Heart right ventricle (tissue), 16 donors: ENCODE results near the gene ATP13A4. TPM values are rescaled to one million over a fixed set of nuclear protein-coding genes. Genes with fewer than 3 reads are reported as not detected.
A peak's percentile ranks its signal among the peaks of the same experiment; 100 is the strongest.

Experiments
- ATAC-seq, 8 donors: fragments of 200-7000 bp; cut with Tn5 transposase; one replicate each; pipeline ENCODE4 v1.9.1; 2020; ENCODE audit warnings: mild to moderate bottlenecking in 8 of 8, moderate library complexity in 8 of 8, moderate number of reproducible peaks in 1 of 8
- DNase-seq, 2 donors: peaks; one replicate each; pipeline ENCODE4 v3.0.0-alpha.2; 2020
- H3K27ac ChIP-seq, 10 donors: fragments of 200-600 bp; sonication (generic) in 2 of 10; one replicate each; pipeline versions ENCODE4 v1.5.0 to v1.8.0; 2020 to 2022; ENCODE audit warnings: mild to moderate bottlenecking in 3 of 10
- H3K27me3 ChIP-seq, 7 donors: fragments of 200-600 bp; one replicate each; pipeline ENCODE4 v1.8.0; 2021 to 2022; ENCODE audit warnings: mild to moderate bottlenecking in 2 of 7
- H3K36me3 ChIP-seq, 9 donors: fragments of 200-600 bp; sonication (generic) in 1 of 9; one replicate each; pipeline versions ENCODE4 v1.5.0 to v1.8.0; 2020 to 2022; ENCODE audit warnings: mild to moderate bottlenecking in 2 of 9
- H3K4me1 ChIP-seq, 9 donors: fragments of 200-600 bp; sonication (generic) in 1 of 9; one replicate each; pipeline versions ENCODE4 v1.5.0 to v1.8.0; 2020 to 2022; ENCODE audit warnings: mild to moderate bottlenecking in 4 of 9
- H3K4me3 ChIP-seq, 10 donors: fragments of 200-600 bp; sonication (generic) in 2 of 10; one replicate each; pipeline versions ENCODE4 v1.5.0 to v1.8.0; 2020 to 2022; ENCODE audit warnings: mild to moderate bottlenecking in 7 of 10, moderate library complexity in 2 of 10
- H3K9me3 ChIP-seq, 11 donors: fragments of 200-600 bp in 10 of 11; sonication (generic) in 2 of 11; one replicate each; pipeline versions ENCODE4 v1.5.0 to v1.8.0; 2013 to 2022; ENCODE audit warnings: mild to moderate bottlenecking in 2 of 11, control low read depth in 1 of 11, moderate library complexity in 1 of 11
- WGBS, 2 donors: extraction: QIAGEN DNeasy Blood & Tissue Kit; methylation state at CpG; one replicate each; pipeline ENCODE4 v1.1.7; 2013; ENCODE audit warnings: inconsistent platforms in 1 of 2; 5-methylcytosine and 5-hydroxymethylcytosine counted together
- intact Hi-C, 10 donors: fragments of 100-400 bp; cut with DNase I; formaldehyde crosslinking; loops; one replicate each; pipeline versions ENCODE4 v1.11.1 to v1.14.2; 2022
- polyA plus RNA-seq, 2 donors: library from polyadenylated mRNA; stranded (reverse); fragments of 200-250 nt; gene quantifications; one replicate each; pipeline ENCODE4 v1.2.3, GENCODE V29; 2013
- total RNA-seq, 10 donors: library from RNA; stranded (reverse); fragmentation: NEBNext Ultra II Directional in 3 of 10; extraction: Animal tissue kit (Norgen Biotek cat#: 25700) in 3 of 10; gene quantifications; one replicate each; pipeline versions ENCODE4 v1.2.1 to v1.2.4, GENCODE V29; 2021 to 2023
- TF ChIP-seq, protein P1 (sequence below), 9 donors: fragments of 200-600 bp; sonication (generic) in 2 of 9; IDR thresholded peaks; one replicate each; pipeline versions ENCODE4 v1.5.0 to v1.8.0; 2021 to 2022; ENCODE audit warnings: antibody characterized with exemption in 9 of 9, mild to moderate bottlenecking in 5 of 9, moderate library complexity in 1 of 9
- donor health status: Arrhythmogenic right ventricular cardiomyopathy.
- donor health status: ischemic (EF 13 %, LVEDD 7.1; RV severe dilation, severe dysfunction).
- donor health status: healthy with polysubstance abuse.
- donor health status: DM: no; HTN: yes; CAD: no.
- donor health status: DM: no; HTN: no; CAD: no.
- donor health status: ischemic (EF 25% LVEDD 6.9; RV normal size, moderate dysfunction).
- donor health status: ischemic (EF 25% LVEDD 5.7; RV mildly dilated, moderate dysfunction).
- donor health status: healthy.
- donor health status: DM: yes; HTN: yes; CAD: no.
- donor health status: Ischemic cardiomyopathy.
- donor health status: ischemic (EF 35%, LVEDD 5.7; RV mildly dilated, moderate dysfunction).
- donor health status: nonischemic (EF 11% LVEDD 7.7; RV severe dilation, severe dysfunction).
- donor health status: DM: yes; HTN: yes; CAD: no.
- donor health status: PGD.
- donor health status: ischemic (EF 29% LVEDD 5.4; RV normal size, mild dysfunction).
- donor health status: nonischemic (EF 23%, LVEDD 6.1; RV moderate dilation, normal function).

ATP13A4 gene
- total and polyA plus RNA-seq, 12 donors, result 0.01 to 0.52 (median 0.19) TPM; not detected in 2

- Histone ChIP-seq H3K27me3 (peaks cover 0 to 3% (median 0%) of the 10 kb centered on the region in 7 donors), H3K4me3 (no peak overlapping the region), H3K9me3 (no peaks in the 10 kb centered on the region), H3K36me3 (no peaks in the 10 kb centered on the region), H3K27ac (no peak overlapping the region), H3K4me1 (no peaks in the 10 kb centered on the region)
- TF ChIP-seq, protein P1, sequence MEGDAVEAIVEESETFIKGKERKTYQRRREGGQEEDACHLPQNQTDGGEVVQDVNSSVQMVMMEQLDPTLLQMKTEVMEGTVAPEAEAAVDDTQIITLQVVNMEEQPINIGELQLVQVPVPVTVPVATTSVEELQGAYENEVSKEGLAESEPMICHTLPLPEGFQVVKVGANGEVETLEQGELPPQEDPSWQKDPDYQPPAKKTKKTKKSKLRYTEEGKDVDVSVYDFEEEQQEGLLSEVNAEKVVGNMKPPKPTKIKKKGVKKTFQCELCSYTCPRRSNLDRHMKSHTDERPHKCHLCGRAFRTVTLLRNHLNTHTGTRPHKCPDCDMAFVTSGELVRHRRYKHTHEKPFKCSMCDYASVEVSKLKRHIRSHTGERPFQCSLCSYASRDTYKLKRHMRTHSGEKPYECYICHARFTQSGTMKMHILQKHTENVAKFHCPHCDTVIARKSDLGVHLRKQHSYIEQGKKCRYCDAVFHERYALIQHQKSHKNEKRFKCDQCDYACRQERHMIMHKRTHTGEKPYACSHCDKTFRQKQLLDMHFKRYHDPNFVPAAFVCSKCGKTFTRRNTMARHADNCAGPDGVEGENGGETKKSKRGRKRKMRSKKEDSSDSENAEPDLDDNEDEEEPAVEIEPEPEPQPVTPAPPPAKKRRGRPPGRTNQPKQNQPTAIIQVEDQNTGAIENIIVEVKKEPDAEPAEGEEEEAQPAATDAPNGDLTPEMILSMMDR (IDR thresholded peaks at IDR 0.05), result peak; percentile 56 to 87 (median 78)
- intact Hi-C loops, result loop anchor here in 8 of 10 donors (1.0 to 10.0 kb wide), 14 partner anchors 109 to 1108 kb away; no protein-coding TSS in a partner anchor
- WGBS, 2 donors, result 10 to 12% methylated on average over 10 of the region's 10 CpGs
- DNase-seq (peak in 1 of 2 donors; percentile 49), ATAC-seq (peak in 7 of 8 donors; percentile 38 to 76 (median 65))
Measured at GRCh38 chr3:193572426-193572908, 17.8 kb upstream of the ATP13A4 start.

- intact Hi-C loops, result loop anchor here in 8 of 10 donors (5.0 to 10.0 kb wide), 5 partner anchors 104 to 1004 kb away; no protein-coding TSS in a partner anchor
- ATAC-seq (no peak), DNase-seq (no peak)
- Histone ChIP-seq H3K9me3 (no peaks in the 10 kb centered on the region), H3K36me3 (no peaks in the 10 kb centered on the region), H3K4me1 (no peaks in the 10 kb centered on the region), H3K27me3 (peaks cover 0 to 3% (median 0%) of the 10 kb centered on the region in 7 donors), H3K4me3 (no peak overlapping the region), H3K27ac (no peak overlapping the region)
- 90% methylated on average over 2 of the region's 2 CpGs for WGBS, 2 donors
- TF ChIP-seq, protein P1 (IDR thresholded peaks at IDR 0.05), result no peak
Measured at GRCh38 chr3:193569119-193569518, 14.4 kb upstream of the ATP13A4 start.

- WGBS, 2 donors, result 70 to 82% methylated on average over 1 of the region's 1 CpG
- Histone ChIP-seq H3K4me3 (no peak overlapping the region), H3K27me3 (peaks cover 0 to 3% (median 0%) of the 10 kb centered on the region in 7 donors), H3K9me3 (no peaks in the 10 kb centered on the region), H3K36me3 (no peaks in the 10 kb centered on the region), H3K4me1 (peaks cover 0 to 7% (median 0%) of the 10 kb centered on the region in 9 donors), H3K27ac (no peak overlapping the region)
- no peak for DNase-seq
- ATAC-seq, result peak in 2 of 8 donors; percentile 56 to 64
- TF ChIP-seq, protein P1 (IDR thresholded peaks at IDR 0.05), result peak in 4 of 9 donors; percentile 10 to 35 (median 26)
- intact Hi-C loops, result loop anchor here in 7 of 10 donors (10.0 kb wide), 4 partner anchors 99 to 999 kb away; no protein-coding TSS in a partner anchor
Measured at GRCh38 chr3:193564012-193564411, 9.3 kb upstream of the ATP13A4 start.

DNA sequence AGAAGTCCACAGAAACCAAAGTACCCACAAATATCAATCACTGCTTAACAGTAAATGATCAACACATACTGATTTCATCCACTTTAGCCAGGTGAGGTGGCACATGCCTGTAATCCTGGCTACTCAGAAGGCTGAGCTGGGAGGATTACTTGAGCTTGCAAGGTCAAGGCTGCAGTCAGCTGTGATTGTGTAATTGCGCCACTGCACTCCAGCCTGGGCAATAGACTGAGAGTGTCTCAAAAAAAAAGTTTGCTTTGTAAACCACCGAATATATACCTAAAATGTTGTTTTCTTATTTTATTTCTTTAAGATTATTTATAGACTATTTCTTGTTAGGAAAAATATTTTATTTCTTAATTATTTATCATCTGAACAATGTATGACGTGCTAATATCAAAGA lies 8.7 kb upstream of the ATP13A4 start:
- H3K4me3 ChIP-seq, result no peak overlapping the region
- 93 to 99% methylated on average over 3 of the region's 3 CpGs for WGBS, 2 donors
- H3K9me3 ChIP-seq, result no peaks in the 10 kb centered on the region
- no peak overlapping the region for H3K27ac ChIP-seq
- H3K4me1 ChIP-seq, result peaks cover 0 to 7% (median 0%) of the 10 kb centered on the region in 9 donors
- ATAC-seq (no peak), DNase-seq (no peak)
- H3K27me3 ChIP-seq, result peaks cover 0 to 3% (median 0%) of the 10 kb centered on the region in 7 donors
- intact Hi-C loops, result loop anchor here in 7 of 10 donors (10.0 kb wide), 4 partner anchors 99 to 999 kb away; no protein-coding TSS in a partner anchor
- TF ChIP-seq, protein P1 (IDR thresholded peaks at IDR 0.05), result no peak
- H3K36me3 ChIP-seq, result no peaks in the 10 kb centered on the region
